GM23338 (cell line): ENCODE measurements around the gene TIAM1. TPM values are rescaled to one million over a fixed set of nuclear protein-coding genes. Genes with fewer than 3 reads are reported as not detected.

Experiments used
- ATAC-seq: fragments of 200-7000 bp; cut with Tn5 transposase; 3 replicates; pipeline ENCODE4 v1.9.1; 2020
- DNase-seq: peaks from one replicate; pipeline ENCODE4 v3.0.0-alpha.2; 2015; ENCODE audit warnings: low spot score
- H2AFZ ChIP-seq: fragments of 200-600 bp; sonication (generic); 2 replicates; pipeline ENCODE4 v1.8.0; 2016; ENCODE audit warnings: antibody characterized with exemption, mild to moderate bottlenecking, moderate library complexity
- H3F3A ChIP-seq: fragments of 200-600 bp; sonication (generic); replicated peaks from 2 replicates; pipeline ENCODE4 v1.8.0; 2017; ENCODE audit warnings: antibody characterized with exemption, mixed run types, low read depth
- H3K27ac ChIP-seq: fragments of 200-600 bp; sonication (generic); 2 replicates; pipeline ENCODE4 v1.6.1; 2016; ENCODE audit warnings: low read depth
- H3K27me3 ChIP-seq: fragments of 200-600 bp; sonication (generic); 2 replicates; pipeline ENCODE4 v1.8.0; 2016; ENCODE audit warnings: mild to moderate bottlenecking, mixed run types, moderate library complexity; ENCODE audit not compliant: insufficient read depth
- H3K36me3 ChIP-seq: fragments of 200-600 bp; sonication (generic); 2 replicates; pipeline ENCODE4 v1.8.0; 2016; ENCODE audit warnings: mild to moderate bottlenecking; ENCODE audit not compliant: insufficient read depth
- H3K4me1 ChIP-seq: fragments of 200-600 bp; sonication (generic); 2 replicates; pipeline ENCODE4 v1.8.0; 2016; ENCODE audit warnings: mild to moderate bottlenecking, moderate library complexity; ENCODE audit not compliant: insufficient read depth
- H3K4me2 ChIP-seq: fragments of 200-600 bp; sonication (generic); 2 replicates; pipeline ENCODE4 v1.7.1; 2017; ENCODE audit warnings: mixed run types
- H3K4me3 ChIP-seq: fragments of 200-600 bp; sonication (generic); 2 replicates; pipeline ENCODE4 v1.6.1; 2016; ENCODE audit warnings: mixed run types
- H3K79me2 ChIP-seq: fragments of 200-600 bp; sonication (generic); replicated peaks from 2 replicates; pipeline ENCODE4 v1.8.0; 2017; ENCODE audit warnings: mild to moderate bottlenecking; ENCODE audit not compliant: insufficient read depth
- H3K9me2 ChIP-seq: fragments of 200-600 bp; sonication (generic); 2 replicates; pipeline ENCODE4 v1.8.0; 2017; ENCODE audit not compliant: insufficient read depth
- H4K20me1 ChIP-seq: fragments of 200-600 bp; sonication (generic); replicated peaks from 2 replicates; pipeline ENCODE4 v1.8.0; 2017; ENCODE audit warnings: mild to moderate bottlenecking; ENCODE audit not compliant: insufficient read depth
- H3K27ac Mint-ChIP-seq: 2 replicates; pipeline ENCODE4 v1.8.0; 2020; ENCODE audit warnings: inconsistent platforms, mild to moderate bottlenecking, moderate library complexity, mixed read lengths
- H3K27me3 Mint-ChIP-seq: 3 replicates; pipeline ENCODE4 v1.8.0; 2022; ENCODE audit warnings: low read depth, mild to moderate bottlenecking, moderate library complexity, mixed read lengths, inconsistent platforms; ENCODE audit not compliant: insufficient read depth, poor library complexity
- H3K36me3 Mint-ChIP-seq: 3 replicates; pipeline ENCODE4 v1.8.0; 2021; ENCODE audit warnings: low read depth, mild to moderate bottlenecking, inconsistent platforms, moderate library complexity, mixed read lengths
- H3K4me1 Mint-ChIP-seq: 3 replicates; pipeline ENCODE4 v1.8.0; 2020; ENCODE audit warnings: mild to moderate bottlenecking, inconsistent platforms, mixed read lengths
- H3K4me3 Mint-ChIP-seq: 3 replicates; pipeline ENCODE4 v1.8.0; 2021; ENCODE audit warnings: moderate library complexity, mild to moderate bottlenecking, inconsistent platforms, mixed read lengths
- H3K9me3 Mint-ChIP-seq: 3 replicates; pipeline ENCODE4 v1.8.0; 2020; ENCODE audit warnings: moderate library complexity, mild to moderate bottlenecking, inconsistent platforms, mixed read lengths
- CREB1 ChIP-seq: fragments of 250-450 bp; sonication (Bioruptor Pico); IDR thresholded peaks from 2 replicates; pipeline ENCODE4 v1.5.0; 2020; ENCODE audit warnings: low read depth, mild to moderate bottlenecking, moderate library complexity
- CTCF ChIP-seq, 2 experiments: fragments of 200-600 bp in 1 of 2; sonication (generic) in 1 of 2; conservative IDR thresholded peaks; 2 replicates each; pipeline versions ENCODE4 v1.5.1 to v1.6.1; 2016 to 2017; ENCODE audit warnings: antibody characterized with exemption in 2 of 2, low read depth in 2 of 2, mild to moderate bottlenecking in 2 of 2, moderate library complexity in 1 of 2
- ETS1 ChIP-seq: IDR thresholded peaks from 2 replicates; pipeline ENCODE4 v1.6.1; 2016; ENCODE audit warnings: antibody characterized with exemption
- EZH2 ChIP-seq: fragments of 200-600 bp; sonication (generic); IDR thresholded peaks from one replicate; pipeline ENCODE4 v1.8.0; 2017; ENCODE audit warnings: antibody characterized with exemption, mild to moderate bottlenecking, low read depth; ENCODE audit not compliant: unreplicated experiment
- EZH2phosphoT487 ChIP-seq: fragments of 200-600 bp; sonication (generic); IDR thresholded peaks from one replicate; pipeline ENCODE4 v1.8.1; 2018; ENCODE audit warnings: antibody characterized with exemption; ENCODE audit not compliant: unreplicated experiment
- JUNB ChIP-seq: IDR thresholded peaks from one replicate; pipeline ENCODE4 v1.6.1; 2016; ENCODE audit warnings: antibody characterized with exemption; ENCODE audit not compliant: unreplicated experiment
- NANOG ChIP-seq: IDR thresholded peaks from 2 replicates; pipeline ENCODE4 v1.6.1; 2016; ENCODE audit warnings: antibody characterized with exemption, borderline replicate concordance
- POLR2AphosphoS5 ChIP-seq: IDR thresholded peaks from 2 replicates; pipeline ENCODE4 v1.6.1; 2016; ENCODE audit warnings: antibody characterized with exemption, low read depth
- REST ChIP-seq: IDR thresholded peaks from one replicate; pipeline ENCODE4 v1.6.1; 2018; ENCODE audit warnings: antibody characterized with exemption; ENCODE audit not compliant: unreplicated experiment
- STAT1 ChIP-seq: IDR thresholded peaks from one replicate; pipeline ENCODE4 v1.6.1; 2016; ENCODE audit warnings: antibody characterized with exemption; ENCODE audit not compliant: unreplicated experiment
- ZNF114 ChIP-seq: fragments of 250-450 bp; sonication (Bioruptor Pico); IDR thresholded peaks from 2 replicates; pipeline ENCODE4 v1.5.0; 2020; ENCODE audit warnings: mild to moderate bottlenecking, moderate library complexity
- ZNF331 ChIP-seq: fragments of 250-450 bp; sonication (Bioruptor Pico); IDR thresholded peaks from 2 replicates; pipeline ENCODE4 v1.5.0; 2020; ENCODE audit warnings: low read depth, mild to moderate bottlenecking, moderate library complexity
- ZNF462 ChIP-seq: fragments of 250-450 bp; sonication (Bioruptor Pico); IDR thresholded peaks from 2 replicates; pipeline ENCODE4 v1.5.0; 2020; ENCODE audit warnings: mild to moderate bottlenecking, moderate library complexity
- polyA plus RNA-seq: library from polyadenylated mRNA; unstranded; fragments of >200 nt; fragmentation: Nextera tagmentation; extraction: Ambion mirVana; gene quantifications from 2 replicates; pipeline ENCODE4 v1.2.1, GENCODE V29; 2016
- total RNA-seq: library from RNA; depleted of rRNA; stranded (reverse); fragments of >200 nt; shearing (Covaris generic); gene quantifications from 2 replicates; pipeline ENCODE4 v1.2.3, GENCODE V29; 2014

Gene TIAM1
- total and polyA plus RNA-seq, 2 experiments from 2014 or later = 18.5 to 20.0 TPM

- Mint-ChIP-seq H3K36me3 (no peaks in the 10 kb centered on the region), H3K27ac (no peak overlapping the region)
Measured at GRCh38 chr21:31216206-31216605, 127.9 kb downstream of the TIAM1 start.

More at GRCh38 chr21:31216206-31216605, 127.9 kb downstream of the TIAM1 start:
- DNase-seq (no peak), ATAC-seq (no peak)
- H2AFZ ChIP-seq = no peak overlapping the region
- peaks cover 2% of the 10 kb centered on the region for H3K27me3 Mint-ChIP-seq
- no peaks in the 10 kb centered on the region for H3K9me2 ChIP-seq
- H3K9me3 Mint-ChIP-seq = no peaks in the 10 kb centered on the region
- H3K4me3 ChIP-seq = no peak overlapping the region
- H3K4me2 ChIP-seq = no peak overlapping the region
- no peak for TF ChIP-seq CREB1 (CRISPR knock-in tag)
- TF ChIP-seq POLR2AphosphoS5 = no peak
- TF ChIP-seq ZNF462 (CRISPR knock-in tag) = no peak
- no peak for TF ChIP-seq EZH2
- no peak for TF ChIP-seq CTCF (conservative IDR thresholded peaks at IDR 0.05; ENCODE audit: low read depth in 2 of 2)
- no peak for TF ChIP-seq NANOG
- no peak for TF ChIP-seq STAT1
- TF ChIP-seq ZNF114 (CRISPR knock-in tag) = no peak
- TF ChIP-seq ZNF331 = no peak
- TF ChIP-seq ETS1 = no peak
- no peak for TF ChIP-seq EZH2phosphoT487
- TF ChIP-seq JUNB = no peak
- no peak for TF ChIP-seq REST
- H3K79me2 ChIP-seq = no peaks in the 10 kb centered on the region
- peaks cover 11% of the 10 kb centered on the region; the same call in 2 of the 3 replicates for H3K4me1 Mint-ChIP-seq
- no peak overlapping the region for H3K4me3 Mint-ChIP-seq
- no peaks in the 10 kb centered on the region for H4K20me1 ChIP-seq
- H3K4me1 ChIP-seq = peaks cover 11% of the 10 kb centered on the region; the same call in 1 of the 2 replicates
- H3F3A ChIP-seq = no peaks in the 10 kb centered on the region
- H3K27ac ChIP-seq = 0 out of 2 replicates have a peak overlapping the region, but pooled peaks have one; percentile 57
- H3K27me3 ChIP-seq = no peaks in the 10 kb centered on the region
- no peaks in the 10 kb centered on the region for H3K36me3 ChIP-seq
